Measurements from ENCODE around the gene MYCBPAP.

- TF ChIP-seq CTCF (conservative IDR thresholded peaks at IDR 0.05 in 1 of 2, IDR thresholded peaks at IDR 0.05 in 1 of 2; ENCODE audit: low read depth in 1 of 2, low read length in 2 of 2) = no peak
- no peak for TF ChIP-seq EZH2 (IDR thresholded peaks at IDR 0.05; ENCODE audit: low read length, missing control alignments)
Observed at GRCh38 chr17:50564916-50565315, 56.7 kb downstream of the MYCBPAP start.
